ENCODE data around the gene REELD1.

The REELD1 gene

DNA sequence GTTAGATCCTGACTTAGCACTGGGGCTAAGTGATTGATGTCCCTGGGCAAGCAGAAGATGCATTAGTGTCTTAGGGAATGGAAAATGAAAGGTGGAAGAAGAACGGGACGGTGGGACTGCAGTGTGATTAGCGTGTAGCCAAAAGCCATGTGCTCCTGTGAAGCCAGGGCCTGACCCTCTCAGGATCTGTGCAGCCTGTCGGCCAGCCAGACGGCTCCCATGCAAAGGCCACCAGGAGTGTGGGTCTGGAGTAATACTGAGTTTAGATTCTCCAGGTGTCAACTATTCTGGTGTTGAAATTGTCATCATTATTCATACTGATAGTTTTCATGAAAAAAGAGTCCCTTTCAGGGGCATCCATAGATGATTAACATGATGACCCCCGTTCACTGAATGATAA is 32.0 kb downstream of the REELD1 start:
- Histone ChIP-seq H3K36me3 (ENCODE audit: insufficient read depth, low read length) (no peaks in the 10 kb centered on the region), H3K9me3 (replicated peaks; ENCODE audit: low read length) (no peaks in the 10 kb centered on the region), H3K4me3 (ENCODE audit: low read length) (no peak overlapping the region), H3K4me2 (ENCODE audit: low read length) (no peak overlapping the region), H3K4me1 (ENCODE audit: control insufficient read depth, insufficient read depth, low read length) (peaks cover 15% of the 10 kb centered on the region), H3K27me3 (ENCODE audit: control insufficient read depth, insufficient read depth, low read length) (no peaks in the 10 kb centered on the region), H3K9ac (ENCODE audit: low read depth, low read length) (no peak overlapping the region)

DNA sequence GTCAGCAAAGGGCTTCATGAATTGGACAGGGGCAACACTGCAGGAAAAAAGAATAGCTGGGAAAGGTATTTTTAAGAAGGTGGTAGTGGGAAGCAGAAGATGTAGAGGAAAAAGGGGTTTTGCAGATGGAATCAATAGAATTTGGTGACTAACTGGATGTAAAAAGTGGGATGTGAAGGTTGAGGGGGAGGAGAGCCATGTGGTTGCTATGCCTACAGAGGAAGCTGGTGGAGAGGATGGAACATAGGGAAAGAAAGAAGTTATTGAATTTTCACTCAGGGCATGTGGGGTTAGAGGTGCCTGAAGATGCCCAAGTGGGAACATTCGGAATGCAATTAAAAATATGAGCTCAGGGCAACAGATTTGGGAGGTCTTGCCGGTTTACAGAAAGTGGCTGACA is 33.0 kb downstream of the REELD1 start:
- no peaks in the 10 kb centered on the region for H3K36me3 ChIP-seq (ENCODE audit: insufficient read depth, low read length)

DNA sequence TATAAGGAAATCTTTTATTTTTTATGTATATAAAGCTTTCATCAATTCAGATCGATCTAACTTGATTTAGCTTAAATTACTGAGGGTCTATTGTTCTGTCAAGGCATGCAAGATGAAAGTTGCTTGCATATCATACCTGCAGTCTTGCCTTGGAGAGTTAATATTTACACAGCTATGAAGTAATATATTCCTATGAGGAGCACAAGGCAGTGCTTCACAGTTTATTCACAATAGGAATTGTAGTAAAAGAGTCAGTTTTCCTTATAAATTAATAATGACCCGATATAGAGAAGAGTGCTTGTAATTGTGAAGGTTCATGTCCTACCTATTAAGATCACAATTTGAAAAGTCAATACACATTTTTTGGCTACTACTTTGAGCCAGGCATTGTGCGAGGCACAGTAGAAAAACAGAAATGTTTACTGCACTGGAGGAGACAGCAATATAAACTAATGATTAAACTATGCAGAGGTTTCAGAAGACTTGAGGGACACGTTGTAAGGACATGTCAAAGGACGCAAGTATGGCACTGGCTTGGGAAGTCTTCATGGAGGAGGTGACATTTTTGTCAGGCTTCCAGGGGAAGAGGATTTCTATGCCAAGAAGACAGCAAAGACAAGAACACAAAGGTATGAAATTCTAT is 38.8 kb downstream of the REELD1 start:
- no peak overlapping the region for H3K4me2 ChIP-seq (ENCODE audit: low read length)
- no peak overlapping the region for H3K9ac ChIP-seq (ENCODE audit: low read depth, low read length)
- H3K36me3 ChIP-seq (ENCODE audit: insufficient read depth, low read length) = no peaks in the 10 kb centered on the region
- no peaks in the 10 kb centered on the region for H3K27me3 ChIP-seq (ENCODE audit: control insufficient read depth, insufficient read depth, low read length)
- no peaks in the 10 kb centered on the region for H3K9me3 ChIP-seq (replicated peaks; ENCODE audit: low read length)
- peaks cover 14% of the 10 kb centered on the region for H3K4me1 ChIP-seq (ENCODE audit: control insufficient read depth, insufficient read depth, low read length)
- no peak overlapping the region for H3K4me3 ChIP-seq (ENCODE audit: low read length)

More for the DNA sequence above, 33.0 kb downstream of the REELD1 start:
- Histone ChIP-seq H3K4me3 (ENCODE audit: low read length) (no peak overlapping the region), H3K27me3 (ENCODE audit: control insufficient read depth, insufficient read depth, low read length) (no peaks in the 10 kb centered on the region), H3K9me3 (replicated peaks; ENCODE audit: low read length) (no peaks in the 10 kb centered on the region), H3K9ac (ENCODE audit: low read depth, low read length) (no peak overlapping the region), H3K4me1 (ENCODE audit: control insufficient read depth, insufficient read depth, low read length) (peaks cover 7% of the 10 kb centered on the region), H3K4me2 (ENCODE audit: low read length) (no peak overlapping the region)

DNA sequence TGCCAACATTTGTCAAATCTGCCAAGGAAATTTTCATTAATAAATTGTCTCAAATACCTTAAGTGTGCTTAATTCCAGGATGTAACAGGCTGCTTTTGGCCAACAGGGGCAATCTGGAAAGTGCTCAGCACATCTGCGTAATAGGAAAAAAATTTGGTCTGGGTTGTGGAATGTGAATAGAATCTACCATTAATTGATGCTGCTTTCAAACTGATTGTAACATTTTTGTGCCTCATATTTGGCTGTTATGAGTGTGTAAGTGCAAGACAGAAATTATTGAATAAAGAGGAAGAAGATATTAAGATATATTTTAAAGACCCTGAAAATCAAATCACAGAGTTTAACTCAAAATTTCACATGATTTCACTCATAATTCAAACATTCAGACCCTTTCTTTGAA is 41.1 kb downstream of the REELD1 start:
- Histone ChIP-seq H3K9ac (ENCODE audit: low read depth, low read length) (peak overlapping the region; percentile 22), H3K4me3 (ENCODE audit: low read length) (no peak overlapping the region), H3K4me2 (ENCODE audit: low read length) (peak overlapping the region; percentile 34), H3K36me3 (ENCODE audit: insufficient read depth, low read length) (no peaks in the 10 kb centered on the region), H3K9me3 (replicated peaks; ENCODE audit: low read length) (no peaks in the 10 kb centered on the region), H3K27me3 (ENCODE audit: control insufficient read depth, insufficient read depth, low read length) (no peaks in the 10 kb centered on the region), H3K4me1 (ENCODE audit: control insufficient read depth, insufficient read depth, low read length) (peaks cover 14% of the 10 kb centered on the region)

DNA sequence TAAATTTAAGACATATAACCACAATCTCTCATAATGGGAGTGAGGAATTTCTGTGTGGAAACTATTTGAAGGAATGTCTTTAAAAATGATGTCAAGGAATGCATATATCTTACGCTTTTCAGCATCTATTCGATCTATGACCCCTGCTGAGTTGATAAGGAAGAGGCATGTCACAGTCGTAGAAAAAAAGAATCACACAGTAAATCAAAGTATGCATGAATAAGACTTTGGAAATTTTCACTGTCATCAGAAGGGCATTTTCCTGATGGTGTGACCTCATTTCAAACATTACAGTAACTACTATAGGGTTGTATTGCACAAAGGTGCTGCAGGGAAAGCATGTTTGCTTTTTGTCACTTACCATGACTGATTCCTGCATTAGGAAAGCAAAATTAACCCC is 41.5 kb downstream of the REELD1 start:
- Histone ChIP-seq H3K4me3 (ENCODE audit: low read length) (no peak overlapping the region), H3K9me3 (replicated peaks; ENCODE audit: low read length) (no peaks in the 10 kb centered on the region), H3K4me1 (ENCODE audit: control insufficient read depth, insufficient read depth, low read length) (peaks cover 14% of the 10 kb centered on the region), H3K9ac (ENCODE audit: low read depth, low read length) (no peak overlapping the region), H3K27me3 (ENCODE audit: control insufficient read depth, insufficient read depth, low read length) (no peaks in the 10 kb centered on the region), H3K36me3 (ENCODE audit: insufficient read depth, low read length) (no peaks in the 10 kb centered on the region), H3K4me2 (ENCODE audit: low read length) (peak overlapping the region; percentile 34)

DNA sequence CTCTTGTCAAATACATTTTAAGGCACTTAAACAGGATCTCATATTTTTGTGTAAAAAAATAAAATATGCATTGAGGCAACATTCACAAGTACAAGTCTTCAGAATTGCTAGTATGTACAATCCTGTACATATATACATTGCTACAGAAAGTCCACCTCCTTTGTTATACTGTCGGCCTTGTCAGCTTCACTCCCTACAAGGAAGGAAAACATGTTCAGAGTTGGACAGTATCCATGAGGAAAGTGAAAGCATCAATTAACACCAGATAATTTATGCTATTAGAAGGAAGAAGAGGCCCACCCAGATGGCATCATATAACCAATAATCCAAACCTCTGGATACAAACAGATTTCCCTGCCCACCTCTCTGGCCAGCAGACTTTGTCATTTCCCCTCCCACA is 42.0 kb downstream of the REELD1 start:
- Histone ChIP-seq H3K36me3 (ENCODE audit: insufficient read depth, low read length) (no peaks in the 10 kb centered on the region), H3K9me3 (replicated peaks; ENCODE audit: low read length) (no peaks in the 10 kb centered on the region), H3K9ac (ENCODE audit: low read depth, low read length) (no peak overlapping the region), H3K4me3 (ENCODE audit: low read length) (no peak overlapping the region), H3K4me2 (ENCODE audit: low read length) (peak overlapping the region; percentile 26), H3K27me3 (ENCODE audit: control insufficient read depth, insufficient read depth, low read length) (no peaks in the 10 kb centered on the region), H3K4me1 (ENCODE audit: control insufficient read depth, insufficient read depth, low read length) (peaks cover 14% of the 10 kb centered on the region)

DNA sequence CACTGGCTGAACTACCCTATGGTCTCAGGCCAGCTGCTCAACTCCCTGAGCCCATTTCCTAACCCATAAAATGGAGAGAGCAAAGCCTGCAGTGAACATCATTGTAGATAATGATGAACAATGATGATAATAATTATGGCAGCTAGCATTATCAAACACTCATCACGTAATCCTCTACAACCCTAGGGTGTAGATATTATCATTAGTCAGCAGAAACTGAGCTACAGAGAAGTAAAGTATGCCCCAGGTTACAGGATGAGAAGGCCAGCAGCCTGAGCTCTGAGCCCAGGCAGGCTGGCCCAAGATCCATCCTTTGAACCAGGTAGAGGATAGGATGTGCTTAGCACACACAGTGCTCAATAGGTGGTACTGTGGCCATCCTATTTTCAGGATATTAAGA is 43.2 kb downstream of the REELD1 start:
- H3K4me2 ChIP-seq (ENCODE audit: low read length) = no peak overlapping the region
- no peaks in the 10 kb centered on the region for H3K27me3 ChIP-seq (ENCODE audit: control insufficient read depth, insufficient read depth, low read length)
- H3K36me3 ChIP-seq (ENCODE audit: insufficient read depth, low read length) = no peaks in the 10 kb centered on the region
- no peaks in the 10 kb centered on the region for H3K9me3 ChIP-seq (replicated peaks; ENCODE audit: low read length)
- H3K4me3 ChIP-seq (ENCODE audit: low read length) = no peak overlapping the region
- no peak overlapping the region for H3K9ac ChIP-seq (ENCODE audit: low read depth, low read length)
- H3K4me1 ChIP-seq (ENCODE audit: control insufficient read depth, insufficient read depth, low read length) = peaks cover 14% of the 10 kb centered on the region

DNA sequence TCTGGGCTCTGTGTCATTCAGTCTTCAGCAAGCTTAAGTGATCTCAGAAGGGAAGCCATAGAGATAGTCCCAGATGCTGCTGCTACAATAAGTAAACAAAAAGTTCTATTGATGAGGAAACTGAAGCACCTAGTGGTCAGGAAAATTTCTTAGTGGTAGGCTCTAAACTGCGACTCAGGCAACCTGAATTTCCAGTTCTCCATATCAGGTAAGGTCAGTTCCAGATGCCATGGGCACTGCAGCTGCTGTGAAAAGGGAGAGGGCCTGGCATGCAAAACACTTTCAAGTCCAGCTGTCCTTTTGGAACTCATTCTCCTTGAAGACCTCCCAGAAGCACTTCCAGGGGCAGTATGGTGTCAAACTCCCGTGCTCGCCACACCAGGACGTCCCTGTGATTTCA is 46.2 kb downstream of the REELD1 start:
- Histone ChIP-seq H3K4me1 (ENCODE audit: control insufficient read depth, insufficient read depth, low read length) (peaks cover 11% of the 10 kb centered on the region), H3K27me3 (ENCODE audit: control insufficient read depth, insufficient read depth, low read length) (no peaks in the 10 kb centered on the region), H3K36me3 (ENCODE audit: insufficient read depth, low read length) (no peaks in the 10 kb centered on the region), H3K4me3 (ENCODE audit: low read length) (no peak overlapping the region), H3K9me3 (replicated peaks; ENCODE audit: low read length) (no peaks in the 10 kb centered on the region), H3K4me2 (ENCODE audit: low read length) (no peak overlapping the region), H3K9ac (ENCODE audit: low read depth, low read length) (no peak overlapping the region)

DNA sequence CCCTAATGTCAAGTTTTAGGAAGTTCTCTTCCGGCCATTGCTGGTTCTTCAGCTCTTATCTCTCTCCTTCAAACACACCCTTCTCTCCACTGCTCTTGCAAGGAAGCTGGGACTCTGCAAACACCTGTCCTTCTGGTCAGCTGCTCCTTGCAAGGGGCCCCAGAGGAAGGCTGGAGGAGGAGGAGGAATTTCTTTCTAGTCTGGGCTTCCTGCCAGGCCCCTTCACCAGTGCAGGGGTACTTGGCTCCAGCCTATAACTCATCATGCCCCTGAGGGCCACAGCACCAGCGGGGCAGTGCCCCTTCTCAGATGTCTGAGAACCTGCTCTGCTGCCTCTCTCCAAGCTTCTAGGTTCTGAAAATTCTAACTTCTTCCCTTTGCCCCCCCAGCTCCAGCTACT is 46.7 kb downstream of the REELD1 start:
- H3K9ac ChIP-seq (ENCODE audit: low read depth, low read length) = no peak overlapping the region
- H3K9me3 ChIP-seq (replicated peaks; ENCODE audit: low read length) = no peaks in the 10 kb centered on the region
- H3K4me2 ChIP-seq (ENCODE audit: low read length) = no peak overlapping the region
- H3K4me1 ChIP-seq (ENCODE audit: control insufficient read depth, insufficient read depth, low read length) = peaks cover 6% of the 10 kb centered on the region
- no peaks in the 10 kb centered on the region for H3K27me3 ChIP-seq (ENCODE audit: control insufficient read depth, insufficient read depth, low read length)
- H3K4me3 ChIP-seq (ENCODE audit: low read length) = no peak overlapping the region
- H3K36me3 ChIP-seq (ENCODE audit: insufficient read depth, low read length) = no peaks in the 10 kb centered on the region

DNA sequence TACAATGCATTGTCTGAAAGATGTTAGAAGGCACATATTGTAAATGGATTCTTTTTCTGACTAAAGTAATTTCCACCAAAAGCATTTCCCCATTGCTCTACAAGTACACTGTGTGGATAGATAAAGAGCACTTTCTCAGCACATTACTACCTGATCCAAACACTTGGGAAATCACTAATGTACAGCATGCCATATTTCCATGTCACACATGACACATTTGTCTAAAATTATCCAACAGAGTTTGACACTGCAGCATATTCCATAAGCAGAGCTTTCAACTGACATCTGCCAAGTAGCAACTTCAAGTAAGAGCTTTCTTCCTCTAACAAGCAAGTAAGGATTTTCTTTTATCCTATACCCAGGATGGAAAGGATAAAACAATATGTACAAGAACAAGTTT is 49.5 kb downstream of the REELD1 start:
- Histone ChIP-seq H3K4me3 (ENCODE audit: low read length) (no peak overlapping the region), H3K4me1 (ENCODE audit: control insufficient read depth, insufficient read depth, low read length) (no peaks in the 10 kb centered on the region), H3K9me3 (replicated peaks; ENCODE audit: low read length) (no peaks in the 10 kb centered on the region), H3K9ac (ENCODE audit: low read depth, low read length) (no peak overlapping the region), H3K36me3 (ENCODE audit: insufficient read depth, low read length) (no peaks in the 10 kb centered on the region), H3K4me2 (ENCODE audit: low read length) (no peak overlapping the region), H3K27me3 (ENCODE audit: control insufficient read depth, insufficient read depth, low read length) (no peaks in the 10 kb centered on the region)

DNA sequence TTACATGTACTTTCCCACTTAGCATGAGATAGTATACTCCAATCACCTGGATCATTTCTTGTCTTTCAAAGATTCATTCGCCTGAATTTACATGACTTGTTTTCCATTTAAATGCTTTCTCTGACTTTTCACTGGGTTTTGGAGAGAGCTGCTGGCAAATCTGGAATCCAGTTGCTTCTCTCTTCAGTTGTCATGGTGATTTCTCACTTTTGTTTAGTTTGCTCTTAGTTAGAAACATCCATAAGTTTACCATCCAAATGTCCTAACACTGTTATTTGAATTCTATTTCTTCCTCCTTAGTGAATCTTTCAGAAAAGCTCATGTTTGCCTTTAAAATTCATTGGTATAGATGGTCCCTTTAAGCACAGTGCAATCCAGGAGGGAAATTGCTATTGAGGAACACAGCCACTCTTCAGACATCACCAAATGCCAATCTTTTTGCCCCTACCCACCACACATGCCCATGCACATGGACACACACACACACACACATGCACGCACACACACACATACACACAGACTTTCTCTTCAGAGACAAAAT is 51.7 kb downstream of the REELD1 start:
- Histone ChIP-seq H3K4me1 (ENCODE audit: control insufficient read depth, insufficient read depth, low read length) (no peaks in the 10 kb centered on the region), H3K4me2 (ENCODE audit: low read length) (no peak overlapping the region), H3K36me3 (ENCODE audit: insufficient read depth, low read length) (no peaks in the 10 kb centered on the region), H3K4me3 (ENCODE audit: low read length) (no peak overlapping the region), H3K9me3 (replicated peaks; ENCODE audit: low read length) (no peaks in the 10 kb centered on the region), H3K9ac (ENCODE audit: low read depth, low read length) (no peak overlapping the region), H3K27me3 (ENCODE audit: control insufficient read depth, insufficient read depth, low read length) (no peaks in the 10 kb centered on the region)

DNA sequence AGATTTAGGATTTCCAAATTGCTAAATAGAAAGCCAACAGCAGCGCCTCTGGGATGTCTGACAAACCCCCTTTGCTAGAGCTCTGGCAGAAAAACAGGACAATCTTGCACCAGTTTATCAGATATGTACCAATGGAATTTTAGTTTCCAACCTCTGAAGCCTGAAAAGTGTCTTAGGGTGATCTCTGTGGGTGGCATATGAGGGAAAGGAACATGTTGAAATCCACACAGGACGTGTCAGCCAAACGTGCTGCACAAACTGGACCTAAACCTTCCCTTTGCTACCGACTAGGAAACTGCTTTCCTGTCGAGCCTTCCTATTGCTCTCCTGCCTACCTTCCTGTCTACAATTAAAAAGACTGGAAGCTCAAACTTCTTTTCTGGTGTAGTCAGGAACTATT is 53.5 kb downstream of the REELD1 start:
- Histone ChIP-seq H3K9me3 (replicated peaks; ENCODE audit: low read length) (no peaks in the 10 kb centered on the region), H3K27me3 (ENCODE audit: control insufficient read depth, insufficient read depth, low read length) (no peaks in the 10 kb centered on the region), H3K4me2 (ENCODE audit: low read length) (no peak overlapping the region), H3K36me3 (ENCODE audit: insufficient read depth, low read length) (no peaks in the 10 kb centered on the region), H3K4me1 (ENCODE audit: control insufficient read depth, insufficient read depth, low read length) (no peaks in the 10 kb centered on the region), H3K4me3 (ENCODE audit: low read length) (no peak overlapping the region), H3K9ac (ENCODE audit: low read depth, low read length) (no peak overlapping the region)

Measured in skeletal muscle satellite cell (primary cell).